Loucy (cell line): Measurements from ENCODE around the gene TEAD1.

Experiments
- EZH2phosphoT487 ChIP-seq: fragments of 200-600 bp; IDR thresholded peaks from 2 replicates; pipeline ENCODE4 v1.6.1; 2018; ENCODE audit warnings: antibody characterized with exemption, mild to moderate bottlenecking, moderate library complexity, borderline replicate concordance
- TF ChIP-seq, protein P1 (sequence below): fragments of 200-600 bp; sonication (generic); conservative IDR thresholded peaks from 2 replicates; pipeline ENCODE4 v1.5.1; 2014; ENCODE audit warnings: mild to moderate bottlenecking, antibody characterized with exemption, low read length

DNA sequence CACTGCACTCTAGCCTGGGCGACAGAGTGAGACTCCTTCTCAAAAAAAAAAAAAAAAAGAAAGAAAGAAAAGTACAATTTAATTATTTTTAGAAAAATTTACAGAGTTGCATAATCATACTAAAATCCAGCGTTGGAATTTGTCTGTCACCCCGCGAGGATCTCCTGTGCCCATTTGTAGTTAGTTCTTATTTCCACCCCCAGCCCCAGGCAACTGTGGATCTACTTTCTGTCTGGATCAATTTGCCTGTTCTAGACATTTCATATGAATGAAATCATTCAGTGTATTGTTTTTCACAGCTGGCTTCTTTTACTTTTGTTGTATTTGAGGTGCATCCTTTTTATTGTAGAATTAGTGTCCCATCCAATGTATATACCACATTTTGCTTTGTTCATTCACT, 232.3 kb downstream of the TEAD1 start:
- TF ChIP-seq, protein P1, sequence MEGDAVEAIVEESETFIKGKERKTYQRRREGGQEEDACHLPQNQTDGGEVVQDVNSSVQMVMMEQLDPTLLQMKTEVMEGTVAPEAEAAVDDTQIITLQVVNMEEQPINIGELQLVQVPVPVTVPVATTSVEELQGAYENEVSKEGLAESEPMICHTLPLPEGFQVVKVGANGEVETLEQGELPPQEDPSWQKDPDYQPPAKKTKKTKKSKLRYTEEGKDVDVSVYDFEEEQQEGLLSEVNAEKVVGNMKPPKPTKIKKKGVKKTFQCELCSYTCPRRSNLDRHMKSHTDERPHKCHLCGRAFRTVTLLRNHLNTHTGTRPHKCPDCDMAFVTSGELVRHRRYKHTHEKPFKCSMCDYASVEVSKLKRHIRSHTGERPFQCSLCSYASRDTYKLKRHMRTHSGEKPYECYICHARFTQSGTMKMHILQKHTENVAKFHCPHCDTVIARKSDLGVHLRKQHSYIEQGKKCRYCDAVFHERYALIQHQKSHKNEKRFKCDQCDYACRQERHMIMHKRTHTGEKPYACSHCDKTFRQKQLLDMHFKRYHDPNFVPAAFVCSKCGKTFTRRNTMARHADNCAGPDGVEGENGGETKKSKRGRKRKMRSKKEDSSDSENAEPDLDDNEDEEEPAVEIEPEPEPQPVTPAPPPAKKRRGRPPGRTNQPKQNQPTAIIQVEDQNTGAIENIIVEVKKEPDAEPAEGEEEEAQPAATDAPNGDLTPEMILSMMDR = no peak
- no peak for TF ChIP-seq EZH2phosphoT487
